Measurements from ENCODE around the gene MAP3K20. TPM values are rescaled to one million over a fixed set of nuclear protein-coding genes. Genes with fewer than 3 reads are reported as not detected.
"Not testable (repeated sequence)": the region's sequence is repeated elsewhere in the genome, so short reads cannot be mapped to it uniquely, and the experiment has no call there.

MAP3K20 gene
- total RNA-seq, 3 donors from 2014 or later, result 5.9 to 8.6 (median 6.8) TPM

- ATAC-seq (no peak), DNase-seq (no peak)
- Mint-ChIP-seq H3K36me3 (ENCODE audit: insufficient read depth) (no peaks in the 10 kb centered on the region), H3K4me3 (no peak overlapping the region), H3K9me3 (no peaks in the 10 kb centered on the region), H3K4me1 (ENCODE audit: low read depth) (peaks cover 8% of the 10 kb centered on the region), H3K27me3 (ENCODE audit: low read depth) (peaks cover 2% of the 10 kb centered on the region)
Measured at GRCh38 chr2:173291412-173291811, 215.8 kb downstream of the MAP3K20 start.

- DNase-seq (no peak), ATAC-seq (no peak)
- H3K27me3 Mint-ChIP-seq (ENCODE audit: low read depth), result no peaks in the 10 kb centered on the region
- peaks cover 15% of the 10 kb centered on the region for H3K9me3 Mint-ChIP-seq
- H3K36me3 Mint-ChIP-seq (ENCODE audit: insufficient read depth), result no peaks in the 10 kb centered on the region
- no peaks in the 10 kb centered on the region for H3K4me1 Mint-ChIP-seq (ENCODE audit: low read depth)
- no peak overlapping the region for H3K4me3 Mint-ChIP-seq
Measured at GRCh38 chr2:173296235-173296634, 220.6 kb downstream of the MAP3K20 start.

GRCh38 chr2:173298536-173299097 is 223.0 kb downstream of the MAP3K20 start:
- peaks cover 15% of the 10 kb centered on the region for H3K9me3 Mint-ChIP-seq
- no peaks in the 10 kb centered on the region for H3K27me3 Mint-ChIP-seq (ENCODE audit: low read depth)
- H3K4me1 Mint-ChIP-seq (ENCODE audit: low read depth), result no peaks in the 10 kb centered on the region
- ATAC-seq (no peak), DNase-seq (no peak)
- H3K36me3 Mint-ChIP-seq (ENCODE audit: insufficient read depth), result no peaks in the 10 kb centered on the region
- H3K4me3 Mint-ChIP-seq, result no peak overlapping the region

- peaks cover 15% of the 10 kb centered on the region for H3K9me3 Mint-ChIP-seq
- H3K4me1 Mint-ChIP-seq (ENCODE audit: low read depth), result no peaks in the 10 kb centered on the region
- no peaks in the 10 kb centered on the region for H3K27me3 Mint-ChIP-seq (ENCODE audit: low read depth)
- no peak for ATAC-seq
- no peaks in the 10 kb centered on the region for H3K36me3 Mint-ChIP-seq (ENCODE audit: insufficient read depth)
- no peak overlapping the region for H3K4me3 Mint-ChIP-seq
- no peak for DNase-seq
Measured at GRCh38 chr2:173299764-173300163, 224.1 kb downstream of the MAP3K20 start.

- Mint-ChIP-seq H3K27me3 (ENCODE audit: low read depth) (no peaks in the 10 kb centered on the region), H3K9me3 (peaks cover 15% of the 10 kb centered on the region), H3K4me1 (ENCODE audit: low read depth) (no peaks in the 10 kb centered on the region), H3K4me3 (no peak overlapping the region), H3K36me3 (ENCODE audit: insufficient read depth) (no peaks in the 10 kb centered on the region)
- no peak for DNase-seq
- ATAC-seq, result no peak
Measured at GRCh38 chr2:173300458-173300857, 224.8 kb downstream of the MAP3K20 start.

GRCh38 chr2:173301549-173301948 is 225.9 kb downstream of the MAP3K20 start:
- H3K4me3 Mint-ChIP-seq; H3K36me3 Mint-ChIP-seq (ENCODE audit: insufficient read depth); ATAC-seq; H3K27me3 Mint-ChIP-seq (ENCODE audit: low read depth); H3K4me1 Mint-ChIP-seq (ENCODE audit: low read depth); DNase-seq: not testable (repeated sequence)
- peaks cover 15% of the 10 kb centered on the region for H3K9me3 Mint-ChIP-seq

GRCh38 chr2:173305303-173305702 is 229.7 kb downstream of the MAP3K20 start:
- ATAC-seq, result no peak
- H3K36me3 Mint-ChIP-seq (ENCODE audit: insufficient read depth), result no peaks in the 10 kb centered on the region

GRCh38 chr2:173307293-173307692 is 231.6 kb downstream of the MAP3K20 start:
- no peak for DNase-seq
- ATAC-seq, result no peak
- no peaks in the 10 kb centered on the region for H3K27me3 Mint-ChIP-seq (ENCODE audit: low read depth)
- no peak overlapping the region for H3K4me3 Mint-ChIP-seq
- H3K4me1 Mint-ChIP-seq (ENCODE audit: low read depth), result no peaks in the 10 kb centered on the region
- no peaks in the 10 kb centered on the region for H3K9me3 Mint-ChIP-seq
- H3K36me3 Mint-ChIP-seq (ENCODE audit: insufficient read depth), result no peaks in the 10 kb centered on the region

More at GRCh38 chr2:173305303-173305702, 229.7 kb downstream of the MAP3K20 start:
- Mint-ChIP-seq H3K4me1 (ENCODE audit: low read depth) (no peaks in the 10 kb centered on the region), H3K27me3 (ENCODE audit: low read depth) (no peaks in the 10 kb centered on the region), H3K4me3 (no peak overlapping the region), H3K9me3 (no peaks in the 10 kb centered on the region)
- no peak for DNase-seq

- not testable (repeated sequence) for H3K36me3 Mint-ChIP-seq (ENCODE audit: insufficient read depth); H3K4me3 Mint-ChIP-seq; H3K27me3 Mint-ChIP-seq (ENCODE audit: low read depth); ATAC-seq; H3K9me3 Mint-ChIP-seq; DNase-seq; H3K4me1 Mint-ChIP-seq (ENCODE audit: low read depth)
Measured at GRCh38 chr2:173309370-173309769, 233.7 kb downstream of the MAP3K20 start.

GRCh38 chr2:173311844-173312606 is 236.4 kb downstream of the MAP3K20 start:
- Mint-ChIP-seq H3K4me3 (no peak overlapping the region), H3K9me3 (no peaks in the 10 kb centered on the region), H3K4me1 (ENCODE audit: low read depth) (no peaks in the 10 kb centered on the region), H3K27me3 (ENCODE audit: low read depth) (no peaks in the 10 kb centered on the region), H3K36me3 (ENCODE audit: insufficient read depth) (no peaks in the 10 kb centered on the region)
- no peak for ATAC-seq
- no peak for DNase-seq
